ENCODE measurements around the gene GPR37L1.

The GPR37L1 gene

DNA sequence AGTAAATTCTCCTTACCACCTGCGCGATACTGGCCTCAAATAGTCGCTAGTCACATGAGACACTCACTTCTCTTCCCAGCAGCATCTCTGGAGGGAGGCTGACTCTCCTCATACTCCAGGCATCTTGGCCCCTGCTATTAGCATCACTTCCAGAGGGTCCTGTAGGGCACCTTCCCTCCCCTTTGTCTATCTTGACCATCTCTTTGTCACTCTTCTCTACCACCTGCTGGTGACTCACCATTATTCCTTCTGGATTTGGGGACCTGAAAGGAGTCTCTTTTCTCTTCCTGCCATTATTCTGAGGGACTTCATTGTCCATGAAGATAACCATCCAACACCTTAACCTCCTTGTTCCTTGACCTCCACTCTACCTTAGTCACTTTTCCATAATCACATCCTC is 31.7 kb upstream of the GPR37L1 start:
- H3K4me3 ChIP-seq (ENCODE audit: low read depth, low read length), result no peak overlapping the region
- no peak for DNase-seq (ENCODE audit: low read depth)
- TF ChIP-seq, protein P1, sequence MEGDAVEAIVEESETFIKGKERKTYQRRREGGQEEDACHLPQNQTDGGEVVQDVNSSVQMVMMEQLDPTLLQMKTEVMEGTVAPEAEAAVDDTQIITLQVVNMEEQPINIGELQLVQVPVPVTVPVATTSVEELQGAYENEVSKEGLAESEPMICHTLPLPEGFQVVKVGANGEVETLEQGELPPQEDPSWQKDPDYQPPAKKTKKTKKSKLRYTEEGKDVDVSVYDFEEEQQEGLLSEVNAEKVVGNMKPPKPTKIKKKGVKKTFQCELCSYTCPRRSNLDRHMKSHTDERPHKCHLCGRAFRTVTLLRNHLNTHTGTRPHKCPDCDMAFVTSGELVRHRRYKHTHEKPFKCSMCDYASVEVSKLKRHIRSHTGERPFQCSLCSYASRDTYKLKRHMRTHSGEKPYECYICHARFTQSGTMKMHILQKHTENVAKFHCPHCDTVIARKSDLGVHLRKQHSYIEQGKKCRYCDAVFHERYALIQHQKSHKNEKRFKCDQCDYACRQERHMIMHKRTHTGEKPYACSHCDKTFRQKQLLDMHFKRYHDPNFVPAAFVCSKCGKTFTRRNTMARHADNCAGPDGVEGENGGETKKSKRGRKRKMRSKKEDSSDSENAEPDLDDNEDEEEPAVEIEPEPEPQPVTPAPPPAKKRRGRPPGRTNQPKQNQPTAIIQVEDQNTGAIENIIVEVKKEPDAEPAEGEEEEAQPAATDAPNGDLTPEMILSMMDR (IDR thresholded peaks at IDR 0.05; ENCODE audit: low read depth, low read length), result no peak

DNA sequence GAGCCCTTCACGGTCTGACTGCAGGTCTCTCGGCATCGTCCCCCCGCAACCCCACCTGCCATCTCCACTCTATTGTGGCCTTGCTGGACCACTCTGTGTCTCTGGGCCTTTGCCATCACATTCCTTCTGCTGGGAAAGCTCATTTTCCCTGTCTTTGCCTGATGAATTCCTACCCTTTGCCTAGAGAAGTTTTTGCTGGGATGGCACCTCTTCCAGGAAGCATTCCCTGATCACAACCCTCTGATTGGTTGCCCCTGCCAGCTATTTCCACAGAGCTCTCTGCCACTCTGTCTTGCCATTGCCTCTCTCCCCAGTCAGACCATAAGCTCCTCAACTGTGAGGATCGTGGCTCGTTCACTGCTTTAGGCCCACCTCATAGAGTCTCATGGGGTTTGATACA is 28.9 kb upstream of the GPR37L1 start:
- TF ChIP-seq MYC (IDR thresholded peaks at IDR 0.05; ENCODE audit: low read depth, low read length) (no peak), POLR2A (IDR thresholded peaks at IDR 0.05; ENCODE audit: extremely low read depth, insufficient read length) (no peak)
- TF ChIP-seq, protein P2, sequence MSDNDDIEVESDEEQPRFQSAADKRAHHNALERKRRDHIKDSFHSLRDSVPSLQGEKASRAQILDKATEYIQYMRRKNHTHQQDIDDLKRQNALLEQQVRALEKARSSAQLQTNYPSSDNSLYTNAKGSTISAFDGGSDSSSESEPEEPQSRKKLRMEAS (IDR thresholded peaks at IDR 0.05; ENCODE audit: low read depth, low read length), result no peak
- TF ChIP-seq, protein P1 (IDR thresholded peaks at IDR 0.05; ENCODE audit: low read depth, low read length), result no peak
- DNase-seq (ENCODE audit: low read depth), result no peak
- H3K4me3 ChIP-seq (ENCODE audit: low read depth, low read length), result no peak overlapping the region

GRCh38 chr1:202101184-202101583 is 21.5 kb upstream of the GPR37L1 start:
- DNase-seq (ENCODE audit: low read depth), result no peak
- TF ChIP-seq, protein P2 (IDR thresholded peaks at IDR 0.05; ENCODE audit: low read depth, low read length), result no peak
- H3K4me3 ChIP-seq (ENCODE audit: low read depth, low read length), result no peak overlapping the region

DNA sequence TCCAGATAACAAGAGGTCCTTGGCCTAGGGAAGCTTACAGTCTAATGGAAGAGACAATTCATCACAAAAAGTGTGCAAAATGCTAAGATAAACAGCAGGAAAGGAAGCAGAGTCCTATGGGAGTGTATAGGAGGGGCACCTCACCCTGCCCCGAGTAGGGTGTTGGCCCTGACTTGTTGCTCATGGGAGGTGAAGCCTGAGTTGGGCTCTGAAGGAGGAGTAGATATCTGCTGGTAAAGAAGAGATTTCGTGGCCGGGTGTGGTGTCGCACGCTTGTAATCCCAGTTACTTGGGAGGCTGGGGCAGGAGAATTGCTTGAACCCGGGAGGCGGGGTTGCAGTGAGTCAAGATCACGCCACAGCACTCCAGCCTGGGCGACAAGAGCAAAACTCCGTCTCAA is 18.6 kb upstream of the GPR37L1 start:
- H3K4me3 ChIP-seq (ENCODE audit: low read depth, low read length), result no peak overlapping the region
- DNase-seq (ENCODE audit: low read depth), result no peak
- TF ChIP-seq, protein P1 (IDR thresholded peaks at IDR 0.05; ENCODE audit: low read depth, low read length), result no peak
- TF ChIP-seq MYC (IDR thresholded peaks at IDR 0.05; ENCODE audit: low read depth, low read length) (no peak), POLR2A (IDR thresholded peaks at IDR 0.05; ENCODE audit: extremely low read depth, insufficient read length) (no peak)
- TF ChIP-seq, protein P2 (IDR thresholded peaks at IDR 0.05; ENCODE audit: low read depth, low read length), result no peak

DNA sequence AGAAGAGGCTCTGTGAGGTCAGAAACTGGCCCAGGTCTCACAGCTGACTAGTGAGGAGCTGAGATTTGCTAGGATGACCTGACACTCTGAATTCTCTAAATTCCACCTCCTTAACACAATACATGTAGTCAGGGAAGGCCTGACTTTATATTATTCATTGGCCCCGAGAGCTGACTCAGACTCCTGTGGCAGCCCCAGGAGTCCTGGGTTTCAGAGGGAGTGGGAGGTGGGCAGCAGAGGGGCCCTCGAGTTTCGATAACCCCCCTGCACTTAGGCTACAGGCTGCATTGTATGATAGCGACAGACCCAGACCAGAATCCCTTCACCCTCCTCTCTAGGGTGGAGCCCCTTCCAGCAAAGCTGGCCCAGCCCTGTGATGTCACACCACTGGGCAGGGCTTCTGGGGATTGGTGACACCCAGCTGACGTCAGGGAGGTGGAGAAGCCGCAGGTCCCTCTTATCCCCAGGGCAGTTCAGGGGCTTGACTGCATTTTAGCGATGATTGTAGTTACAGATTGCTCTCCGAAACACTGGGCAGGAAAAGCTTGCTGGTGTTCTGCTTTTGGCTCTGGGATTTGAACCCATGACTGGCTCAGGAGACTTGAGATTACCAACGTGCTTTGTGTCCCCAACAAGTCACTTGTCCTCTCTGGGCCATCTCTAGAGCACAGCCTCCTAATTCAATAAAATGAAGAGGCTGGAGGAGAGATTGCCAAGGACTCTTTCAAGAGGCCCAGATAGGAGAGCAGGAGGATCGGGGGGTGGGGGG is 17.0 kb upstream of the GPR37L1 start:
- DNase-seq (ENCODE audit: low read depth), result no peak
- TF ChIP-seq POLR2A (IDR thresholded peaks at IDR 0.05; ENCODE audit: extremely low read depth, insufficient read length), result no peak
- TF ChIP-seq, protein P1 (IDR thresholded peaks at IDR 0.05; ENCODE audit: low read depth, low read length), result no peak
- TF ChIP-seq, protein P2 (IDR thresholded peaks at IDR 0.05; ENCODE audit: low read depth, low read length), result no peak
- no peak overlapping the region for H3K4me3 ChIP-seq (ENCODE audit: low read depth, low read length)

DNA sequence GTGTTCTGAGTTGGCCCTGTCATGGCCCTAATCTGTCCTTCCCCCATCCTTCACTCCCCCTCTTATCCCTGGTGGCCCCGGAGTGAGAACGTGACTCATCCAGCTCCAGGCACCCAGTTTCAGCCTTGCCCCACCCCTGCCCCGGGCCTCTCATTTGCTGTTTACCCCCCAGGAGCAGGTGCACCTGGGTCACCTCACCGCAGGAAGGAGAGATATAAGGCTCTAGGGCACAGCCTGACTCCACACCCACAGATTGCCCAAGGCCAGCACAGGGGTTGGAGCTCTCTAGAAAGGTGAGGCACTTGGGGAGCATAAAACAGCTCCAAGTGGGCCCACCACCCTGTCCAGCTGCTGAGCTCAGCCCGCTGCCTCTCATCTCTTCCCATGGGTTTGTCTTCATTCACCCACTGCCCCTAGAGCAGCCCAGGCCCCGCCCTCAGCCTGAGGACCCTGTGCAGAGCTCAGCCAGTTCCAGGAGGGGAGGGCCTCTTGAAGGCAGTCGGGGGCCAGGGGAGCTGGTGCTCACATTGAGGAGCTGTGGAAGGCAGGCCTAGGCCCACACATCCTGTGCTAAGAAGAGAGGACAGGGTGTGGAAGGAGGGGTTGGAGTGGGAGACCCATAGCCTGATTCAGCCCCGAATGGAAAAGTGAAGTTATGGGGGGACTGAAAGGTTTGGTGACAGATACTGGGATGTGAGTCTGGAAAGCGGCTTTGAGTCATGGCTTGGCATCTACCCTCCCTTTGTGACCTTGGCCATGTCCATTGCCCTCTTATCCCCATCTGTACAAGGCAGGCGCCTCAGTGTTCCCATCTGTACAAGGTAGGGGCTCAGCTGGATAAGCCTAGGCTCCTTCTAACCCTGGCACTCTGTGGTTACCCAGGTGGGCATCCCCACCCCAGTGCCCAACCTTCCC is 16.1 kb upstream of the GPR37L1 start:
- TF ChIP-seq, protein P1 (IDR thresholded peaks at IDR 0.05; ENCODE audit: low read depth, low read length), result no peak
- TF ChIP-seq MYC (IDR thresholded peaks at IDR 0.05; ENCODE audit: low read depth, low read length), result no peak
- DNase-seq (ENCODE audit: low read depth), result no peak
- H3K4me3 ChIP-seq (ENCODE audit: low read depth, low read length), result no peak overlapping the region

All from NB4 (cell line).